Mammary epithelial cell (primary cell): ENCODE data around the gene CADM2.

Experiments used
- EZH2 ChIP-seq: IDR thresholded peaks from 2 replicates; pipeline ENCODE4 v1.6.1; 2012; ENCODE audit warnings: low read length, inconsistent platforms, borderline replicate concordance
- TF ChIP-seq, protein P1 (sequence below), 2 donors: IDR thresholded peaks in 1 of 2; conservative IDR thresholded peaks in 1 of 2; 2 replicates each; pipeline ENCODE4 v1.5.1; 2011 to 2012; ENCODE audit warnings: inconsistent platforms in 2 of 2, low read length in 2 of 2, mild to moderate bottlenecking in 2 of 2, control low read depth in 1 of 2, low read depth in 1 of 2; ENCODE audit not compliant: insufficient read depth in 1 of 2; ENCODE audit errors: extremely low read depth in 1 of 2

GRCh38 chr3:84963137-84963536, 4.3 kb downstream of the CADM2 start:
- TF ChIP-seq, protein P1, sequence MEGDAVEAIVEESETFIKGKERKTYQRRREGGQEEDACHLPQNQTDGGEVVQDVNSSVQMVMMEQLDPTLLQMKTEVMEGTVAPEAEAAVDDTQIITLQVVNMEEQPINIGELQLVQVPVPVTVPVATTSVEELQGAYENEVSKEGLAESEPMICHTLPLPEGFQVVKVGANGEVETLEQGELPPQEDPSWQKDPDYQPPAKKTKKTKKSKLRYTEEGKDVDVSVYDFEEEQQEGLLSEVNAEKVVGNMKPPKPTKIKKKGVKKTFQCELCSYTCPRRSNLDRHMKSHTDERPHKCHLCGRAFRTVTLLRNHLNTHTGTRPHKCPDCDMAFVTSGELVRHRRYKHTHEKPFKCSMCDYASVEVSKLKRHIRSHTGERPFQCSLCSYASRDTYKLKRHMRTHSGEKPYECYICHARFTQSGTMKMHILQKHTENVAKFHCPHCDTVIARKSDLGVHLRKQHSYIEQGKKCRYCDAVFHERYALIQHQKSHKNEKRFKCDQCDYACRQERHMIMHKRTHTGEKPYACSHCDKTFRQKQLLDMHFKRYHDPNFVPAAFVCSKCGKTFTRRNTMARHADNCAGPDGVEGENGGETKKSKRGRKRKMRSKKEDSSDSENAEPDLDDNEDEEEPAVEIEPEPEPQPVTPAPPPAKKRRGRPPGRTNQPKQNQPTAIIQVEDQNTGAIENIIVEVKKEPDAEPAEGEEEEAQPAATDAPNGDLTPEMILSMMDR (conservative IDR thresholded peaks at IDR 0.05 in 1 of 2, IDR thresholded peaks at IDR 0.05 in 1 of 2; ENCODE audit: extremely low read depth in 1 of 2, insufficient read depth in 1 of 2, low read depth in 1 of 2, low read length in 2 of 2), result no peak
- no peak for TF ChIP-seq EZH2
